Gastrocnemius medialis (tissue), 4 donors: ENCODE data around the gene CTAGE1.

Experiments used
- CTCF ChIP-seq, 5 experiments: fragments of 450-650 bp in 3 of 5; fragments of 200-600 bp in 2 of 5; sonication (generic) in 2 of 5; IDR thresholded peaks in 4 of 5; conservative IDR thresholded peaks in 1 of 5; 1 replicate in 4 of 5; 2 replicates in 1 of 5; pipeline ENCODE4 v1.5.1; 2016 to 2019; ENCODE audit warnings: antibody characterized with exemption in 5 of 5, mild to moderate bottlenecking in 3 of 5, moderate library complexity in 3 of 5
- POLR2A ChIP-seq, 2 donors: fragments of 450-650 bp; IDR thresholded peaks; one replicate each; pipeline ENCODE4 v1.6.1; 2017; ENCODE audit warnings: antibody characterized with exemption in 2 of 2, mild to moderate bottlenecking in 2 of 2, moderate library complexity in 2 of 2

- TF ChIP-seq CTCF (IDR thresholded peaks at IDR 0.05 in 4 of 5, conservative IDR thresholded peaks at IDR 0.05 in 1 of 5) (no peak), POLR2A (IDR thresholded peaks at IDR 0.05) (no peak)
These were observed 8.3 kb downstream of the CTAGE1 start for GRCh38 chr18:22409445-22409844.
